ENCODE data around the gene CCDC137. TPM values are rescaled to one million over a fixed set of nuclear protein-coding genes. Genes with fewer than 3 reads are reported as not detected.

The CCDC137 gene
- total RNA-seq, result 10.9 and 30.5 TPM in 2 replicates

DNA sequence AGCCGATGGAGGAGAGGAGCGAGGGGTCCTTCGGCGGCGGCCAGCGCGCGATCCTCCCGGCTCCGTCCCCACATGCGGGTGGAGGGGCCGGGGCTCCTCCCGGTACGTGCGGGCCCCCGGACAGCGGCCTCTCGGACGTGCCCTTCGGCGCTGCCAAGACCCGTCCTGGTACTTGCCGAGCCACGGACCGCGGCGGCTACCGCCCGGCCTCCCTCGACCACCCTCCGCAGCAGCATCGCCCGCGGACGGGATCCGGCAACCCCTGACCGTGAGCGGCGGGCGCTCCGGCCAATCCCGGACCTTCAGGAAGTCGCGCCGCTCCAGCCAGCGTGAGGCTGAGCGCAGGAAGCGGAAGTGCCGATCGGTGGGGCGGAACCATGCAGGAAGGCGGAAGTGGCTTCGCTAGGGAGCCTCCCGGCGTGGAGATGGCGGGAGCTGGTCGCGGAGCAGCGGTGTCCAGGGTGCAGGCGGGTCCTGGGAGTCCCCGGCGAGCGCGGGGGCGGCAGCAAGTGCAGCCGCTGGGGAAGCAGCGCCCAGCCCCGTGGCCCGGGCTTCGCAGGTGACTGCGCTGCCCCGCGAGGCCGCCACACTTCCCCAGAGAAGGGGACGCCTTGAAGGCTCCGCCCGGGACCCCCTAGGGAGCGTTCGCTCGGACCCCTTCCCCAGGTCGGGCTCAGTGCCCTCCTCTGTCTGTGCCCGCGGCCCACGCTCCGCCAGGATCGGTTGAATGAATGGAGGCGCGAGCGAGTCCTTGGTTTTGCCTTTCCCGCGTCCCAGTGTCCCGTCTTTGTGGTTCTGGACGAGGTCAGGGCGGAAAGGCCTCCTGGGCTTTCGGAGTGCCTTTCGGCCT, at the start of gene CCDC137, which contains the start of gene OXLD1:
Gene CCDC137, plus strand, starts transcription at position 396 of the 850 bp plus-strand sequence. Its CDS starts 30 bp downstream, at position 426.
Gene OXLD1, minus strand, starts transcription at position 264 of the 850 bp plus-strand sequence. Its CDS starts 28 bp downstream, at position 236.

DNA sequence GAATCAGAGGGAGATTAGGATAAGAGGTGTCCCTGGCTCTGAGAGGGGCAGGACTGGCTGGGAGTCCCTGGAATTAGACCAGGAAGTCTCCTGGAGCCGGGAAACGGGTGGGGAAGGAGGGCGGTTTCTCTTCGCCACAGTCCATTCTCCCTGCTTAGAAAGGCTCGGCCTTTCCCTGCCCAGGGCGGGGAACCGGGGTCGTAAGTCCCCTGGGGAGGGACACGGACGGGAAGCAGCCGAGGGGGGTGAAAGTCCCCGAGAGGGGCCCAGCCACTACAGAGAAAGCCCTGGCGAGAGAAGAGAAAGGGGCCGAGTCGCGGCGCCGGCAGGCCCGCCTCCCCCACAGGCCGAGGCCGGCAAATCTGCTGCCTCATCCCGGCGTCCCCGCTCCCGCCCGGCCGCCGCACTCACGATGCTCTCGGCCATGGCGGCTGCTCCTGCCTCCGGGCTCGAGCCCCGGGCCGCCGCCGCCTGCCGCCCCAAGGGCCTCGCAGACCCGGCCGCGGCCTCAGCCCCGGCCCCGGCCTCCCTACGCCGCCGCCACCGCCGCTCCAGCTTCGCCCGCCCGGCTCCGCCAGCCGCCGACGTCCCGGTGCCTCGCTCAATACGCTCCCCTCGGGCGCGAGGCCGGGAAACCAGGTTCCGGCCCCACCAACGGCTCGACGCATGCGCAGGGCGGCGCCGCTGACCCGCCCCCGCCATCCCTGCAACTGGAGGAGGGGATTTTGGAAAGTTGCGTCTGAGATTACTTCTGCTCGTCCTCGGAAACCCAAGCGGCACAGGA, 29.8 kb upstream of the CCDC137 start, which contains the start of the genes NPLOC4 and TSPAN10:
Gene NPLOC4, minus strand, starts transcription at position 608 of the 784 bp plus-strand sequence. Its CDS starts 182 bp downstream, at position 426.
Gene TSPAN10, plus strand, starts transcription at position 692 of the 784 bp plus-strand sequence. CDS start 5,217 bp downstream, outside the sequence.

GRCh38 chr17:81656118-81656743, 10.3 kb upstream of the CCDC137 start, which contains the start of gene PDE6G:
PDE6G (minus strand) TSS chr17:81656542; CDS start chr17:81653305, 3,237 bp downstream.

DNA sequence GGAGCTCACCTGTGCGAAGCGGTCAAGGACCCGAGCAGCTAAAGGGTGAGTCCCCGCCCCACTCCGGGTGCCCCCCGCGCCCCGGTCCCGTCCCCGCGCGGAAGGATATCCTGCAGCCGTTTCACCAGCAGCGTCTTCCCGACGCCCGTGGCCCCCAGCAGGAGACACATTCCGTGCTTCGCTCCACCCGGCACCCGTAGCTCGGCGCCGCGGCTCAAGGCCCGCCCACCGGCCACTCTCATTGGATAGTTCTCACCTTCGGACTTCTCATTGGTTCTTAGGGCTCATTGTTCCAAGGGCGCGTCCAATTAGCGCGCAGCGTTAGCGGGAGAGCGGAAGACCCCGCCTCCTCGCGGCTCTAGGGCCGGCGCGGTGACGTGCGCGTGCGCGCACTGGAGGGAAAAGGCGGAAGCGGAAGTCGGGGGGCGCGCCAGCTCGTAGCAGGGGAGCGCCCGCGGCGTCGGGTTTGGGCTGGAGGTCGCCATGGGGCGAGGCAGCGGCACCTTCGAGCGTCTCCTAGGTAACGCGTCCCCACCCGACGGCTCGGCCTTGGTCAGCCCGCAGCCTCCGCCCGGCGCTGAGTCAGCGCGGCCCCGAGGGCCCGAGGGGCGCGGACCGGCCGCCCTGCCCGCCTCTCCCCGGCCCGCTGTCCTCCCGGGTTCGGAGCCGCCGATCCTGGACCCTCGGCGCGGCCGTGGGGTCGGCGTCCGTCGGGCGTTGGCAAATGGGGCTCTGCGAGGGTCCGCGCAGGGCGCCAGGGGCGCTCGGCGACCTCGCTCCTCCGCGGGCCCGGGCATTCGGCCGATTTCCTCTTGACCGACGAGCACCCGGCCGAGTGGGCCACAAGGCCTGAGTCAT, 17.3 kb downstream of the CCDC137 start, which contains the start of the genes ARL16 and HGS:
Gene ARL16, minus strand, starts transcription at position 214 of the 858 bp plus-strand sequence. Its CDS starts 44 bp downstream, at position 170.
Gene HGS, plus strand, starts transcription at position 428 of the 858 bp plus-strand sequence. Its CDS starts 56 bp downstream, at position 484.

DNA sequence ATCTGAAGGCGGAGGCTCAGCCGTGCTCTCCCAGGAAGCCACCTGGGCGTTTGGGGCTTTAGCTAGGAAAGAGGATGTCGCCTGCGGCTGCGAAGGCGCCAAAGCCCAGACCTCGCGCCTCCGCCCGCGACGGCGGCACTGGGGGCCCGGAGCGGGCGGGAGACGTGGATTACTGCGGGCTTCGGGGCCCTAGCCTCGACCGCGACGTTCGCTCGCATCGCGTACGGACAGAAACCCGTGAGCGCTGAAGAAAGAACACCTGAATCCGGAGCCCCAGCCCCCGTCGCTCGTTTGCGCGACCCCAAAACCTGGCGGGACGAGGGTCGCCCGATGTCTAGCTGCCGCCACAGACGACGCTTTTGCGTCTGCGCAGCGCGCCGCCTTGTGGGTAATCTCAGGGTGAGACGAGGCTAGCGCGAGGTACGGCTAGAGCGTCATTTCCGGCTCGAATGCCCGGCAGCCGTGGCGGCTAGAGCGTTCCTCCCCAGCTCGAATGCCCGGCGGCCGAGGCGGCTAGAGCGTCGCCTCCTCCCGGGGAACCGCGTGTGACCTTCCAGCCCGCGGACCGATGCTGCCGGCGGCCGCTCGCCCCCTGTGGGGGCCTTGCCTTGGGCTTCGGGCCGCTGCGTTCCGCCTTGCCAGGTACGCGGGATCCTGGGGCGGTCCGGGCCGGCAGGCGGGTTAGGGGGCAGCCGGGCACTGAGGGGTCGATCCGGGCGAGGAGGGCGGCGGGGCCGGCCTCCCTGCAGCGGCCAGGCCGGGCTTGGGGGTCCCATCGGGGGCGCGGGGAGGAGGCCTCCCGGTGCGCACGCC, 36.6 kb downstream of the CCDC137 start, which contains the start of gene MRPL12:
Gene MRPL12, plus strand, starts transcription at position 434 of the 813 bp plus-strand sequence. Its CDS starts 135 bp downstream, at position 569.

DNA sequence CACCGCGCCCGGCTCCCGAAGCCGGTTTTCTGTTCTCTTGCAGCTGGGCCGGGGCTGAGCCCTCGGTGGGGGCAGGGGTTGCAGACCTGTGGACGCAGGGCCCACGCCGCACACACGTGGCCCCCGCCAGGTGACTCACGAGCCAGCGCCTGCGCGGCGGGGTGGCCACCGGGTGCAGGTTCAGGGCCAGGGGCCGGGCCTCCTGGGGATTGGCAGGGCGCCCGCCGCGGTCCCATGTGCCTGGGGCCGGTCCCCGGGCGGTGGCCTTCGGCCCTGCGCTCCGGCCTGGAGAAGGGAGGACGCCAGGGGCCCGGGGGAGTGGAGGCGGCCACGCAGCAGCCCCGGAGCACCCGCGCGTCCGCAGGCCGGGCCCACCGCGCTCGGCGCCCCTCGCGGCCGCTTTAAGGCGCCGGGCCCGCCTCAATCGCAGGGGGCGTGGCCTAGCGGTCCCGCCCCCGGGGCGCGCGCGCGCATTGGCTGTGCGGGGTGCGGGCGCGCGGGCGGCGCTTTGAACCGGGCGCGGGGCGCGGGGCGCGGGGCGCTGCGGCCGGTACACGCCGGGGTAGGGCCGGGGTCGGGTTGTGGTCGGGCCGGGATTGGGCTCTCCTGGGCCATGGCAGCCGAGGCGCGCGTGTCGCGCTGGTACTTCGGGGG, 45.4 kb downstream of the CCDC137 start, which contains the start of gene SLC25A10:
Gene SLC25A10, plus strand, starts transcription at position 471 of the 654 bp plus-strand sequence. Its CDS starts 143 bp downstream, at position 614.

Other genes with a start within 250 kb of the CCDC137 start
- 7,251 and 10,875 TPM in 2 replicates for gene ACTG1, start 153.9 kb upstream of the CCDC137 start, total RNA-seq
- 1.6 TPM in 1 of 2 replicates, not detected in the other for gene FSCN2, start 138.4 kb upstream of the CCDC137 start, total RNA-seq
- gene FAAP100, start 114.4 kb upstream of the CCDC137 start, total RNA-seq, result 25.3 and 34.7 TPM in 2 replicates
- 47.5 and 50.4 TPM in 2 replicates for gene NPLOC4, start 29.6 kb upstream of the CCDC137 start, total RNA-seq
- gene TSPAN10, start 29.5 kb upstream of the CCDC137 start, total RNA-seq, result 0.49 and 0.72 TPM in 2 replicates
- gene PDE6G, start 10.2 kb upstream of the CCDC137 start, total RNA-seq, result not detected in 2 replicates
- 52.0 and 55.6 TPM in 2 replicates for gene OXLD1, start 132 bp upstream of the CCDC137 start, total RNA-seq
- 41.5 and 45.0 TPM in 2 replicates for gene ARL16, start 17.1 kb downstream of the CCDC137 start, total RNA-seq
- gene HGS, start 17.3 kb downstream of the CCDC137 start, total RNA-seq, result 74.9 and 84.9 TPM in 2 replicates
- gene MRPL12, start 36.6 kb downstream of the CCDC137 start, total RNA-seq, result 45.7 and 65.5 TPM in 2 replicates
- 11.8 and 12.3 TPM in 2 replicates for gene SLC25A10, start 45.5 kb downstream of the CCDC137 start, total RNA-seq
- not detected in 2 replicates for gene GCGR, start 137.4 kb downstream of the CCDC137 start, total RNA-seq
- 79.1 and 107 TPM in 2 replicates for gene MCRIP1, start 166.6 kb downstream of the CCDC137 start, total RNA-seq
- not detected in 2 replicates for gene PPP1R27, start 168.3 kb downstream of the CCDC137 start, total RNA-seq
- gene P4HB, start 193.8 kb downstream of the CCDC137 start, total RNA-seq, result 3,334 and 3,459 TPM in 2 replicates
- gene ARHGDIA, start 204.6 kb downstream of the CCDC137 start, total RNA-seq, result 303 and 339 TPM in 2 replicates
- 55.6 and 108 TPM in 2 replicates for gene ALYREF, start 224.8 kb downstream of the CCDC137 start, total RNA-seq
- 195 and 225 TPM in 2 replicates for gene ANAPC11, start 225.0 kb downstream of the CCDC137 start, total RNA-seq
- 6.6 TPM in 1 of 2 replicates, not detected in the other for gene NPB, start 235.5 kb downstream of the CCDC137 start, total RNA-seq
- 28.3 and 50.5 TPM in 2 replicates for gene PCYT2, start 244.7 kb downstream of the CCDC137 start, total RNA-seq

Measured in cardiac atrium fibroblast (primary cell).